ENCODE measurements around the gene SLC15A1. TPM values are rescaled to one million over a fixed set of nuclear protein-coding genes. Genes with fewer than 3 reads are reported as not detected.

SLC15A1 gene
- total and polyA plus RNA-seq, 4 donors, result 5.8 to 19.7 (median 11.6) TPM

DNA sequence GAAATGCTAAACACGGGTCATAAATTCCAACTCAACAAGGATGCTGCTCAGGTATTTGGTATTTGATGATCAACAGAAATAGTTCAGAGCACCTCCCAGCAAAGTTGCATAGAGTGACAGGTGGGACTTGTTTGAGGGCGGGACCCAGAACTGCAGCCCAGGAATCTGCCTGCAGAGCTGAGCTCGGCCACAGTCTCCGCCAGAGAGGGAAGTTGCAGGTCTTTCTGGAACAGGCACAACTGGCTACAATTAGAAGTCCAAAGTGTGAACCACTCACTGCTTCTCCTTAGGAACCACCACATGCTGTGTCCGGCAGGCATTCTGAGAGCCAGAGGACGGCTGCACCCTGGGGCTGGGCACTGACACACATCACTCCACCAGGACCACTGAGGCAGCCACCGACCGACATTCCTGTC lies 1.1 kb downstream of the SLC15A1 start:
- Histone ChIP-seq H3K4me3 (ENCODE audit: low read depth in 1 of 3, low read length in 3 of 3) (peak overlapping the region in 2 of 3 donors; percentile 70 to 72), H3K36me3 (ENCODE audit: control insufficient read depth in 4 of 4, insufficient read depth in 3 of 4, low read depth in 1 of 4, low read length in 3 of 4) (no peaks in the 10 kb centered on the region), H3K9ac (ENCODE audit: low read depth in 1 of 2, low read length in 2 of 2) (no peak overlapping the region), H3K27ac (ENCODE audit: low read depth in 1 of 2, low read length in 2 of 2) (peak overlapping the region; percentile 25 to 32), H3K9me3 (ENCODE audit: control insufficient read depth in 4 of 4, low read length in 3 of 4) (no peaks in the 10 kb centered on the region), H3K4me1 (ENCODE audit: control insufficient read depth in 4 of 4, insufficient read depth in 4 of 4, low read length in 3 of 4) (peaks cover 12 to 37% (median 22%) of the 10 kb centered on the region in 4 donors), H3K27me3 (ENCODE audit: control insufficient read depth in 4 of 4, insufficient read depth in 4 of 4, low read length in 3 of 4) (no peaks in the 10 kb centered on the region)
- no peak for DNase-seq (ENCODE audit: low spot score)
- TF ChIP-seq HNF4G (IDR thresholded peaks at IDR 0.05) (no peak), HNF4A (conservative IDR thresholded peaks at IDR 0.05) (peak; percentile 47 to 49), NR2F2 (IDR thresholded peaks at IDR 0.05) (no peak), GABPA (IDR thresholded peaks at IDR 0.05 in 1 of 2, conservative IDR thresholded peaks at IDR 0.05 in 1 of 2) (no peak), TAF1 (conservative IDR thresholded peaks at IDR 0.05) (peak; percentile 80), FOXA1 (IDR thresholded peaks at IDR 0.05) (no peak), EGR1 (IDR thresholded peaks at IDR 0.05; ENCODE audit: low read depth in 2 of 2) (peak in 1 of 2 donors; percentile 13), JUND (IDR thresholded peaks at IDR 0.05) (no peak), FOXA2 (IDR thresholded peaks at IDR 0.05) (no peak), RXRA (IDR thresholded peaks at IDR 0.05) (no peak), SP1 (IDR thresholded peaks at IDR 0.05) (peak; percentile 27), RAD21 (IDR thresholded peaks at IDR 0.05) (peak in 1 of 2 donors; percentile 47), YY1 (IDR thresholded peaks at IDR 0.05) (no peak)
- TF ChIP-seq, protein P1, sequence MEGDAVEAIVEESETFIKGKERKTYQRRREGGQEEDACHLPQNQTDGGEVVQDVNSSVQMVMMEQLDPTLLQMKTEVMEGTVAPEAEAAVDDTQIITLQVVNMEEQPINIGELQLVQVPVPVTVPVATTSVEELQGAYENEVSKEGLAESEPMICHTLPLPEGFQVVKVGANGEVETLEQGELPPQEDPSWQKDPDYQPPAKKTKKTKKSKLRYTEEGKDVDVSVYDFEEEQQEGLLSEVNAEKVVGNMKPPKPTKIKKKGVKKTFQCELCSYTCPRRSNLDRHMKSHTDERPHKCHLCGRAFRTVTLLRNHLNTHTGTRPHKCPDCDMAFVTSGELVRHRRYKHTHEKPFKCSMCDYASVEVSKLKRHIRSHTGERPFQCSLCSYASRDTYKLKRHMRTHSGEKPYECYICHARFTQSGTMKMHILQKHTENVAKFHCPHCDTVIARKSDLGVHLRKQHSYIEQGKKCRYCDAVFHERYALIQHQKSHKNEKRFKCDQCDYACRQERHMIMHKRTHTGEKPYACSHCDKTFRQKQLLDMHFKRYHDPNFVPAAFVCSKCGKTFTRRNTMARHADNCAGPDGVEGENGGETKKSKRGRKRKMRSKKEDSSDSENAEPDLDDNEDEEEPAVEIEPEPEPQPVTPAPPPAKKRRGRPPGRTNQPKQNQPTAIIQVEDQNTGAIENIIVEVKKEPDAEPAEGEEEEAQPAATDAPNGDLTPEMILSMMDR (IDR thresholded peaks at IDR 0.05; ENCODE audit: low read depth, low read length, missing input control), result peak; percentile 19
- TF ChIP-seq, protein P2, sequence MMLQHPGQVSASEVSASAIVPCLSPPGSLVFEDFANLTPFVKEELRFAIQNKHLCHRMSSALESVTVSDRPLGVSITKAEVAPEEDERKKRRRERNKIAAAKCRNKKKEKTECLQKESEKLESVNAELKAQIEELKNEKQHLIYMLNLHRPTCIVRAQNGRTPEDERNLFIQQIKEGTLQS (IDR thresholded peaks at IDR 0.05), result no peak
- TF ChIP-seq, protein P3, sequence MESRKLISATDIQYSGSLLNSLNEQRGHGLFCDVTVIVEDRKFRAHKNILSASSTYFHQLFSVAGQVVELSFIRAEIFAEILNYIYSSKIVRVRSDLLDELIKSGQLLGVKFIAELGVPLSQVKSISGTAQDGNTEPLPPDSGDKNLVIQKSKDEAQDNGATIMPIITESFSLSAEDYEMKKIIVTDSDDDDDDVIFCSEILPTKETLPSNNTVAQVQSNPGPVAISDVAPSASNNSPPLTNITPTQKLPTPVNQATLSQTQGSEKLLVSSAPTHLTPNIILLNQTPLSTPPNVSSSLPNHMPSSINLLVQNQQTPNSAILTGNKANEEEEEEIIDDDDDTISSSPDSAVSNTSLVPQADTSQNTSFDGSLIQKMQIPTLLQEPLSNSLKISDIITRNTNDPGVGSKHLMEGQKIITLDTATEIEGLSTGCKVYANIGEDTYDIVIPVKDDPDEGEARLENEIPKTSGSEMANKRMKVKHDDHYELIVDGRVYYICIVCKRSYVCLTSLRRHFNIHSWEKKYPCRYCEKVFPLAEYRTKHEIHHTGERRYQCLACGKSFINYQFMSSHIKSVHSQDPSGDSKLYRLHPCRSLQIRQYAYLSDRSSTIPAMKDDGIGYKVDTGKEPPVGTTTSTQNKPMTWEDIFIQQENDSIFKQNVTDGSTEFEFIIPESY (IDR thresholded peaks at IDR 0.05), result no peak
- TF ChIP-seq, protein P4, sequence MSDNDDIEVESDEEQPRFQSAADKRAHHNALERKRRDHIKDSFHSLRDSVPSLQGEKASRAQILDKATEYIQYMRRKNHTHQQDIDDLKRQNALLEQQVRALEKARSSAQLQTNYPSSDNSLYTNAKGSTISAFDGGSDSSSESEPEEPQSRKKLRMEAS (IDR thresholded peaks at IDR 0.05), result no peak
- TF ChIP-seq, protein P5, sequence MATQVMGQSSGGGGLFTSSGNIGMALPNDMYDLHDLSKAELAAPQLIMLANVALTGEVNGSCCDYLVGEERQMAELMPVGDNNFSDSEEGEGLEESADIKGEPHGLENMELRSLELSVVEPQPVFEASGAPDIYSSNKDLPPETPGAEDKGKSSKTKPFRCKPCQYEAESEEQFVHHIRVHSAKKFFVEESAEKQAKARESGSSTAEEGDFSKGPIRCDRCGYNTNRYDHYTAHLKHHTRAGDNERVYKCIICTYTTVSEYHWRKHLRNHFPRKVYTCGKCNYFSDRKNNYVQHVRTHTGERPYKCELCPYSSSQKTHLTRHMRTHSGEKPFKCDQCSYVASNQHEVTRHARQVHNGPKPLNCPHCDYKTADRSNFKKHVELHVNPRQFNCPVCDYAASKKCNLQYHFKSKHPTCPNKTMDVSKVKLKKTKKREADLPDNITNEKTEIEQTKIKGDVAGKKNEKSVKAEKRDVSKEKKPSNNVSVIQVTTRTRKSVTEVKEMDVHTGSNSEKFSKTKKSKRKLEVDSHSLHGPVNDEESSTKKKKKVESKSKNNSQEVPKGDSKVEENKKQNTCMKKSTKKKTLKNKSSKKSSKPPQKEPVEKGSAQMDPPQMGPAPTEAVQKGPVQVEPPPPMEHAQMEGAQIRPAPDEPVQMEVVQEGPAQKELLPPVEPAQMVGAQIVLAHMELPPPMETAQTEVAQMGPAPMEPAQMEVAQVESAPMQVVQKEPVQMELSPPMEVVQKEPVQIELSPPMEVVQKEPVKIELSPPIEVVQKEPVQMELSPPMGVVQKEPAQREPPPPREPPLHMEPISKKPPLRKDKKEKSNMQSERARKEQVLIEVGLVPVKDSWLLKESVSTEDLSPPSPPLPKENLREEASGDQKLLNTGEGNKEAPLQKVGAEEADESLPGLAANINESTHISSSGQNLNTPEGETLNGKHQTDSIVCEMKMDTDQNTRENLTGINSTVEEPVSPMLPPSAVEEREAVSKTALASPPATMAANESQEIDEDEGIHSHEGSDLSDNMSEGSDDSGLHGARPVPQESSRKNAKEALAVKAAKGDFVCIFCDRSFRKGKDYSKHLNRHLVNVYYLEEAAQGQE (IDR thresholded peaks at IDR 0.05), result no peak
- WGBS, result 32% methylated on average over 8 of the region's 8 CpGs

Data from liver (tissue), 9 donors.